HG03439 (cell line): ENCODE results near the gene RAF1.

Experiments used
- ATAC-seq: cut with Tn5 transposase; IDR thresholded peaks from one replicate; pipeline ENCODE4 v1.9.1; 2021; ENCODE audit warnings: mild to moderate bottlenecking, moderate library complexity; ENCODE audit not compliant: unreplicated experiment

The RAF1 gene

DNA sequence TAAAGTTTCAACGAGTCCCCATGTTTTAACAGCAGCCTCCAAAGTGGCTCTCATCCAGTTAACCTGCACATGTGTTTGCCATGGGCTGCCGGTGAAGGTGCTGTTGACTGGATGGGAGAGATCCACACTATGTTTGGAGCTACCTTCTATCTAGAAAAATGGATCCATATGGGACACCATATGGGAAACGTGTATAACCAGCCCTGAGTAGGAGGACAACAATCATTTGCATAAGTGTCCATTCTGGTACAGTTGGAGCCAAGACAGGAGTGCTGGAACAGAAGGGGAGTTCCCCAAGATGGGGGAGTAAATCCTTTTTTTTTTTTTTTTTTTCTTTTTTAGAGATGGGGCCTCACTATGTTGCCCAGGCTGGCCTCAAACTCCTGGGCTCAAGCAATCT lies 70.4 kb downstream of the RAF1 start:
- ATAC-seq, result no peak

DNA sequence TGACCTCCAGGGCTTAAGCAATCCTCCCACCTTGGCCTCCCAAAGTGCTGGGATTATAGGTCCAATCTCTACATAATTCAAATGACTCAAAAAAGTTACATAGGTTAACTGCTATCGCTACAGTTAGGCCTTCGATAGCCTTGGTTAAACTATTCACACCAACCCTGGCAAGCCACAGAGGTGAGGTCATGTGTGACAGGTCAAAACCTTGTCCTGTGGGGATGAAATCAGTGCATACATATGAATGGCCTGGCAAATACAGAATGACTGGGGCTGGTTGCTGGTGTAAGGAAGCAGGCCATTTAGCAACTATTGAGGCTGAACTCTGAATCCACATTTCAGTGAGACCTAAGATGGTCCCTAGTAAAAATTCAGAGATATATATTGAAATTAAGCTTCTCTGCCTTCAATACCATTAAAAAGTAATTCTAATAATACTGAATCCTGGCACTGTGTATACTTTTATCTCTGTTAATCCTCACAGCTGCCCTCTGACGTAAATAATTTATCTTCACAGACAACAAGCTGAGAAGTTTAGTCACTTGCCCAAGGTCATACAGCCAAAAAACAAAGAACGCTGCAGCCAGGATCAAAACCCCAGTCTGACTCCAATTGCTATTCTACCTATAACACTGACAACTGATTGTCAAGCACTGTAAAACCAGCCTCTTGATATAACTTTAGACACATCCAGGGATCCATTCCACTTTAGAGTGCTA lies 71.8 kb downstream of the RAF1 start:
- no peak for ATAC-seq

DNA sequence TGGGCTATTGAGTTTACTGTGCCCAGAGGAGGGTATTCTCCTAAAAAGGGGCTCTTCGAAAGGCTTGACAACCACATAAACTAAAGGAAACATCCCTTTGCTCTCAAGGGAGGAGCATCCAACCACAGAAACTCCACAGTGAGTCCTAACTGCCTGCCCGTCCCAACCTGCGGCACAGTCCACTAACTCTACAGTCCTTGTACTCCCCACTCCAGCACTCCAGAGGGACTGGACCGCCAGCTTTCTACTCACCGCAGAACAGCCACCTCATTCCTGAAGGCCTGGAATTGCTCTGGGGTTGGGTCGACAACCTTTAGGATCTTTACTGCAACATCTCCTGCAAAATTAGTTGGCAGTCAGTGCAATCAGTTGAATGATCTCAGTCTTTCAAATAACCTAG lies 72.5 kb downstream of the RAF1 start:
- no peak for ATAC-seq

DNA sequence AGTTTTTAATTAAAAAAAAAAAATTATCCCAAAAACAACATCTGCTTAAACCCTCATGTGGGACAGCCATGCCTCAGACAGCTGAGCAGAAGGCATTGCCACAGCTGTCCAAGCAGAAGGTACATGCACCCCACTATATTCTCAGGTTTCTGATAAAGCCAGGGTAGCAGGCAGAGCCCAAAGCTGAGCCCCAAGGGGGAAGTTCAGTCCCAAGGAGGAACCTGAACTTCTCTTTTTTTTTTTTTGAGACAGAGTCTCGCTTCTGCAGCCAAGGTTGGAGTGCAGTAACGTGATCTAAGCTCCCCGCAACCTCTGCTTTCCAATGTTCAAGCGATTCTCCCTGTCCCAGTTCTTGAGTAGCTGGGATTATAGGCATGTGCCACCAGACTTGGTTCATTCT lies 73.8 kb downstream of the RAF1 start:
- no peak for ATAC-seq

DNA sequence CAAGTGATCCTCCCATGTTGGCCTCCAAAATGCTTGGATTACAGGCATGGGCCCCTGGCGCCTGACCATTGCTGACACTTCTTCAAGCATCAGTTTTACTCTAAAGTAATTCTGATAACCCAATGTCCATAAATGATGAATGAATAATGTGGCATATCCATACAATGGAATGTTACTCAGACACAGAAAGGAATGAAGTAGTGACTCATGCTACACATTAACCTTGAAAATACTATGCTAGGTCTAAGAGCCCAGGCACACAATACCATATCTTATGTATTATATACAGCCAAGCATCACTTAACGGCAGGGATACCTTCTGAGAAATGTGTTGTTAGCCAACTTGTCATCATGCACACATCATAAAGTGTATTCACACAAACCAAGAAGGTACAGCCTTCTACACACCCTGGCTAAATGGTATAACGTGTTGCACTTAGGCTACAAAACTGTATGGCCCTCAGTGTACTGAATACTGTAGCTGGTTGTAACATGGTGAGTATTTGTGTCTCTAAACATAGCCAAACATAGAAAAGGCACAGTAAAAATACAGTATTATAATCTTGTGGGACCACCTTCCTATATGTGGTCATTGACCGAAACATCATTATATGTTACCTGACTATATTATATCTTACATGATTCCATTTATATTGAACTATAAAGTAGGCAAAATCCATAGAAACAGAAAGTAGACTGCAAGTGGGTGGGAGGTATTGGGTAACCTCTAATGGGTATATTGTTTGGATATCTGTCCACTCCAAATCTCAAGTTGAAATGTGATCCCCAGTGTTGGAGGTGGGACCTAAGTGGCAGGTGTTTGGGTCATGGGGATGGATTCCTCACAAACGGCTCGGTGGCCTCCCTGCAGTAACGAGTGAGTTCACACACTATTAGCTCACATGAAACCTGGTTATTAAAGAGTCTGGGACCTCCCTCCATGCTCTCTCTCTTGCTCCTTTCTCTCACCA lies 75.6 kb downstream of the RAF1 start:
- ATAC-seq, result no peak

DNA sequence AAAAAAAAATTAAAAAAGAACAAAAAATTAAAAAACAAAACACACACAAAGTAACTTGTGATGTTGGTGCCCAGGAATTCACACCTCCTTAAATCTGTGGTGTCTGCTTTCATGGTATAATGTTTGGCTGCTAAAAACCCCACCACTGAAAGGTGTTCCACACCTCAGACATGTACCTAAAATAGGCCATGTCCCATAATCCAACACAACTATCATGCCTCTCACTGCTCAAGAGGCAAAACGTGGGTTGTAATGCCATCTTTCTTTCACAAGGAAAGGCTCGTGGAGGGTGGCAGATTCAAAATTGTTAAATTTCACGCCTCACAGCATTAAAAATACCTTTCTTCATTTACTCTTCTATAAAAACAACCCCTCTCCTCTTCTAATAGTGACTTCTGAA lies 77.5 kb downstream of the RAF1 start:
- no peak for ATAC-seq

DNA sequence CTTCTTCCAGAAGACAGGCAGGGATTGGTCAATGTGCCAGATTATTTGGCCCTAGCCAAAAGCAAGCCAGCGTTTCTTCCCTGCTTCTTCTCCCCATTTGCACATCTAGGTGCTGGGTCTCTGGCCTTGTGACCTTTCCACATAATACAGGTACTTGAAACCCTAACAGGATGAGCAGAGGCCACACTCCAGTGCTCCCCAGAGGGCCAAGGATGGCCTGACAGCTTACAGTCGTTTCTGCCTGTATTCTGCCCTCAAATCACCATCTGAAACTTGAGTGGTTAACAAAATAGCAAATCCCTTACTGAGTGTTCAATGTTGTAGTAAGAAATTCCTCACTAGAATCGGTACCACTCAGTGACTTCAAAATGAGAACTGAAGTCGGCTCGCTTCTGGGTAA lies 77.9 kb downstream of the RAF1 start:
- ATAC-seq, result no peak

DNA sequence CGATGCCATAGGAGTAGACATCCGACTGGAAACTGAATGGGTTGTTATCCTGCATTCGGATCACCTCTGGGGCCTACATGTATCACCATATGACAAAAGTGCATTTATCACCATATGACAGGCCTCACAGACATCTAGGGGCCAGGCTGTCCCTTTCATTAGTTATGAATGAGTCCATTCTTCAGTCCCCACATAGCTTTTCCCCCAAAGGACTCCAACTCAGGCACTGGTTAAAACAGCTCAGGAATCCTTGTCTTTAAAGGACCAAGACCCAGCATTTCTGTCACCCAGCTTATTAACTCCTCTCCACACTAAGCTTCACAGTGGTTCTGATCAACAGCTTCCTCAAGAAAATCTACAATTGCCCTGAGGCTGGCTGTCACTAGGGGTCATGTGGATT lies 78.7 kb downstream of the RAF1 start:
- ATAC-seq, result no peak

DNA sequence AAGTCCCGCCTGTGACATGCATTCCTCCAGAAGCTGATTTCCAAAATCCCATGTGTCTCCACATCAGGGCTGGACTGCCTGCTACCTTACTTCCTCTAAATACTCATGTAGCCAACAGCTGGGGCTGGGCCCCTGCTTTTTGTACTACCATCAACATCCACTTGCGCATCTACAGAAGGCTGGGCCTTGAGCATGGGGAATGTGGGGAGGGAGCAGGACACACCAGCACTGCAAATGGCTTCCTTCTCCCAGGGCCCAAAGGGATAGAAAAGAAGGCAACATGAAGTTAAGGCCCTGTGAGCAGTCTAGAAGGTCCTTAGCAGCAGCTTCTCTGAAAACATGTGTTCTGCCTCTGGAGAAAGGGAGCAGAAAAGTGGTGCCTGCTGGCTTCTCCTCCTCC lies 79.8 kb downstream of the RAF1 start:
- ATAC-seq, result no peak

DNA sequence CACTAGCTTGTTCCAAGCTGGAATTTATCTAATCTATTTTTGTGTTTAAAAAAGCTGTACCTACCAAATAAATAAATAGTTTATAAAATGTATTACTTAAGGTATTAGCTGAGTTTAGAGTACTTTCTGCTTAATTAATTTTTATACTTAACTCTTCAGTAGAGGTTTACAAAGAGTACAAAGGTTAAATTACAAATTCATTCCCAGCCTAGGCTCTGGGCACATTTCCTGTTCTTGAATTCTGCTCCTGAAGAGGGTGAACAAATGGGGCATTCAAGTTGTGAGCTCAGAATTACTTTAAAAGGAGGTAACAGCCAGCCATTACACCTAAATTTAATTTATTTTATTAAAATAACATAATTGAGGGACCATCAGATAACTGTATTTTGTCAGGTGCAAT lies 80.6 kb downstream of the RAF1 start:
- no peak for ATAC-seq

DNA sequence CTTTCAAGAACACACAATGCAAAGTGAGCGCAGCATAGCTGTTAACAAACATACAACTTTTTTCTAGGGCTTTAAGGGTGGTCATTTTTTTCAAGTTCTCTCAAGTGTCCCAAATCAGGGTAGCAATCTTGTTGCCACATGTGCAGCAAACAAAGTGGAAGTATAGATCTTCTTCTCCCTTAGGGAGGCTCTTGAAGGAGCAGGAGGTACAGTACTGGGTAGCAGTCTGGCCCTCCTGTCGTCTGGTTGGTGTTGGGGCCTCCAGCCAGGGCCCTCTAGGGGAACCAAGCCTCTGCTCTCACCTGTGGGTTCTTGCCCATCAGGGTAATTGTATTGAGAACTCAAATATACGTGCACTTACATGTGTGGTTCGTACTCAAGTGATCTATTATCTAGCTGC lies 81.2 kb downstream of the RAF1 start:
- ATAC-seq, result no peak

DNA sequence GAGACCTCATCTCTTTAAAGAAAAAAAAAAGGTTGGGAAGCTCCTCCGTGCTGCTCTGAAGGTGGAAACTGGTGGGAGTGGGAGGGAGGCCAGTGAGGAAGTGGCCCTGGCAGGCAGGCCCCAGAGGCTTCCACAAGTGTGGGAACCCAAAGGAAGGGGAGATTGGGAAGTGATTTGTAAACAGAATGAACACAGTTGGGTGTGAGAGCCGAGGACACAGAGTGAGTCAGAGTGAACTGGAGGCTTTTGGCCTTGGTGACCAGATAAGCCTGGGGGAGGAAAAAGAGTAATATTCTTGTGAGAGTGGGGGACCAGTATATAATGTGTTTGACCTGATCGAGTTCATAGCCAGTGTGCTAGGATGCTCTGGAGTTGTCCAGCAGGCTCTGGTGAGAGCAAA lies 84.0 kb downstream of the RAF1 start:
- ATAC-seq, result no peak

DNA sequence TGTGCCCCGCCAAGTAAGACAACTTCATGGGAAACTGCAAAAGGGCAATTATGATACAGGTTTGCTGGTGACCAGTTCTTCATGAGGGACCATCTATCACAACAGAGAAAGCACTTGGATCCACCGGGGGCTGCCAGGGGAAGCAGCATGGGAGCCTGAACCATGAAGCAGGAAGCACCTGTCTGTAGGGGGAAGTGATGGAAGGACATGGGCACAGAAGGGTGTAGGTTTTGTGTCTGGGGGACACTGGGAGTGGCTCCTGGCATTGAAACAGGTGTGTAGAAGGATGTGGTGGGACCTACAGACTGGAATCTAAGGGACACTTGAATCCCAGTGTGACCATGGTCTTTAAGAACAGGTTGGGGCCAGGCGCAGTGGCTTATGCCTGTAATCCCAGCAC lies 84.5 kb downstream of the RAF1 start:
- ATAC-seq, result no peak

DNA sequence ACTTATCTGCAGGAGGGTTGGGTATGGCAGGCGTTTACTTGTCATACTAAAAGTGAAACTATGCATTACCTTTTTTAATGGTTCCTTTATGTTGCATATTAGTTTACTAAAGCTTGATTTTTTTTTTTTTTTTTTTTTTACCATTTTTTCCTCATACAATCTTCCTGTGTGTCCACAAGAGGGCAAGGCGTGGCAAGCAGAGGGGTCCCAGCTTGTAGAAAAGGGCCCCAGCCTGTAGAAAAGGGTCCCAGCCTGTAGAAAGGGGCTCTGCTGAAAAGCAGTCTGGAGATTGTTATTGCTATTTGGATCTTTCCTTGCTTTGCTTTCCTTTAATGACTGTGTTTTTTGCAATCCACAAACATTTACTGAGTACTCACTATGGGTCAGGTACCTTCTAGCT lies 85.2 kb downstream of the RAF1 start:
- ATAC-seq, result no peak

DNA sequence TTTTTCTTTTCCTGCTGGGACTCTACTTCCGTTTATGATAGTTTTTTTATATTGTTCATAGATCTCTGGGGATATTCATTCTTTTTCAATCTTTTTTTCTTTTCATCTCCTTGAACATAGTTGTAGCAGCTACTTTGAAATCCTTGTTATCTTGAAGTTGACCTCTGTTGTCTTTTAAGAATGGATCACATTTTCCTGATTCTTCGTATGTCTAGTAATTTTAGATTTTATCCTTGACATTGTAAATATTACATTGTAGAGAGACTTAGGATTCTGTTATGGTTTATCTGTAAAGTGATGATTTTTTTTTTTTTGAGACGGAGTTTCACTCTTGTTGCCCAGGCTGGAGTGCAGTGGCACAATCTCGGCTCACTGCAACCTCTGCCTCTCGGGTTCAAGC lies 86.5 kb downstream of the RAF1 start:
- ATAC-seq, result no peak

DNA sequence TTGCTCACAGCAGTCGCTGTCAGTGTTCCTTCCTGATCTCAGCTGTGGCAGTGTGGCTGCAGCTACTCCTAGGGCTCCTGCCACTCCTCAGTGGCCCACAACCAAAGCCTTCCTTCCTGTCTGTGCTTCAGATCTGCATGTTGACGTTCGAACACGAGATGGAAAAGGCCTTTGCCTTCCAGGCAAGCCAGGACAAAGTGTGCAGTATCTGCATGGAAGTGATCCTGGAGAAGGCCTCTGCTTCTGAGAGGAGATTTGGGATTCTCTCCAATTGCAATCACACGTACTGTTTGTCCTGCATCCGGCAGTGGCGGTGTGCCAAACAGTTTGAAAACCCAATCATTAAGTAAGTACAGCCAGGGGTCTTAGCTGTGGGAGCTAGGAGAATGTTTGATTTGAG lies 89.3 kb downstream of the RAF1 start:
- no peak for ATAC-seq

DNA sequence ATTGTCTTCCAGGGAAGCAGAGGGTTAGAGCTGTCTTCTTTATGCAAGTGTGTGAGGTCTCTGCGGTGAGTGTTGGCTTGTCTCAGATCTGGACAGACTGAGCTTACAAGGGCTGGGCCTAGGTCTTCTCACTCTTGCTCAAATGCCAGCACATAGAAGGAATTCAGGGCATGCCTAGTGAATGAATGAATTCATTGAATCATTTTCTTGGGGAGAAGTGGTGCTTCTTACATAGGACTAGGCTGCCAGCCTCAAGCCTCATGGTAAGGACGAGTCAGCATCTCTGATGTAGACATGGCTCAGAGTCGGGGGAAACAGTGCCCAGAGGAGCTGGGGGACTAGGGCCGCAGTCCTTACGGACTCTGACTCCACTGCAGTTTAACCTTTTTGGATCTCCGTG lies 89.8 kb downstream of the RAF1 start:
- ATAC-seq, result no peak

DNA sequence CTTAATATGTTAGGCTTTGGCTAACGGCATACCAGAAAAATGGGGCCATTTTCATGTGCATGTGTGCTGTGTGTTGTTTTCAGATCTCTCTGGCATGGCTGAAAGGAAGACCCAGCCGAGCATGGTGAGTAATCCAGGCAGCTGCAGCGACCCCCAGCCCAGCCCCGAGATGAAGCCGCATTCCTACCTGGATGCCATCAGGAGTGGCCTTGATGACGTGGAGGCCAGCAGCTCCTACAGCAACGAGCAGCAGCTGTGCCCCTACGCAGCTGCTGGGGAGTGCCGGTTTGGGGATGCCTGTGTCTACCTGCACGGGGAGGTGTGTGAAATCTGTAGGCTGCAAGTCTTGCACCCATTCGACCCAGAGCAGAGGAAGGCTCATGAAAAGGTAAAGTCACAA lies 91.9 kb downstream of the RAF1 start:
- no peak for ATAC-seq

DNA sequence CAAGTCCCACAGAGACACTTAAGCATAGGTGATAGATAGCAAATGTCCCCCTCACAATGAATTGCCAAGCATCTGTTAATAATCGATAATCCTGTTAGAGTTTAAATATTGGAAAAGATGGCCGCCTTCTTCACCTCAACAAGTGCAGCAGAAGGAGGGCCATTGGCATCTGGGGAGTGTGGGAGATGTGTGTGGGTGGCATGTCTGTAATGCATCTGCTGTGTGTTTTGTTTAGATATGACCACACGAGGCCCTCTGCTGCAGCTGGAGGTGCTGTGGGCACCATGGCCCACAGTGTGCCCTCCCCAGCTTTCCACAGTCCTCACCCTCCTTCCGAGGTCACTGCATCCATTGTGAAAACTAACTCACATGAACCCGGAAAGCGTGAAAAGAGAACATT lies 94.1 kb downstream of the RAF1 start:
- no peak for ATAC-seq

DNA sequence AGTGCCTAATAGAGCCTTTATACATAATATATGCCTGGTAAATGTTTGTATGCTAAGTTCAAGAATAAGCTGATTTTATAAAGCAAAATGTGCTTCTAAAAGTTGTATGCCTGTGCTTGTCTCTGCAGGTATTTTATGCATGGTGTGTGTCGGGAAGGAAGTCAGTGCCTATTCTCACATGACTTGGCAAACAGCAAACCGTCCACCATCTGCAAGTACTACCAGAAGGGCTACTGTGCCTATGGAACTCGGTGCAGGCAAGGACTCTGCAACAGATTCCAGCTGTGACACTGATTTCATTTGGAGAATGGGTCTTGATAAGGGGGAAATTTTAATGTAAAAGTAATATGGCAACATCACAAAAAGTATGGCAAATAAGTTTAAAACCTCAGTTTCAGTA lies 95.2 kb downstream of the RAF1 start:
- no peak for ATAC-seq

DNA sequence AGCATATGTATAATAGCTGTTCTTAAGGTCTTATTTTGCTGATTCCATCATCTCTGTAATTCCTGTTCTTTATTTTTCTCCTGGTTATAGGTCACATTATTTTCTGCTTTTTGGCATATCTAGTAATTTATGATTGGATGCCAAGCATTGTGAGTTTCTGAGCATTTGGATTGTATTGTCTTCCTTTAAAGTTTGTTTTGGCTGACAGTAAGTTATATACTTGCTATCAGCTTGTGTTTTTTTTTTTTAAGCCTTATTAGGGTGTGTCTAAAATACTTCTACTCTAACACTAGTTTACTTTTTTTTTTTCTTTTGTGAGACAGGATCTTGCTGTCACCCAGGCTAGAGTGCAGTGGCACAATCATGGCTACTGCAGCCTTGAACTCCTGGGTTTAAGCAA lies 96.9 kb downstream of the RAF1 start:
- ATAC-seq, result no peak

DNA sequence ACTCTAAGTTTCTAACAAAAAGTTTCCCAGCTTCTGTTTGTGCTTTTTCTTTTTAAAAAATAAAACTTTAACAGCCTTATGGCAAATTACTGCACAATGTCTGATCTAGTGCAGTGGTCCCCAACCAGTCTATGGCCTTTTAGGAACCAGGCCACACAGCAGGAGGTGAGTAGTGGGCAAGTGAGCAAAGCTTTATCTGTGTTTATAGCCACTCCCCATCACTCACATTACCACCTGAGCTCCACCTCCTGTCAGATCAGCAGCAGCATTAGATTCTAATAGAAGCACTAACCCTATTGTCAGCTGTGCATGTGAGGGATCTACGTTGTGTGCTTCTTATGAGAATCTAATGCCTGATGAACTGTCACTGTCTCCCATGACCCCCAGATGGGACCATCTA lies 101.5 kb downstream of the RAF1 start:
- ATAC-seq, result no peak
